Measurements from ENCODE around the gene SH3TC2. TPM values are rescaled to one million over a fixed set of nuclear protein-coding genes. Genes with fewer than 3 reads are reported as not detected.

The SH3TC2 gene
- total RNA-seq, 1 donor from 2014 or later, result 0.69 TPM

DNA sequence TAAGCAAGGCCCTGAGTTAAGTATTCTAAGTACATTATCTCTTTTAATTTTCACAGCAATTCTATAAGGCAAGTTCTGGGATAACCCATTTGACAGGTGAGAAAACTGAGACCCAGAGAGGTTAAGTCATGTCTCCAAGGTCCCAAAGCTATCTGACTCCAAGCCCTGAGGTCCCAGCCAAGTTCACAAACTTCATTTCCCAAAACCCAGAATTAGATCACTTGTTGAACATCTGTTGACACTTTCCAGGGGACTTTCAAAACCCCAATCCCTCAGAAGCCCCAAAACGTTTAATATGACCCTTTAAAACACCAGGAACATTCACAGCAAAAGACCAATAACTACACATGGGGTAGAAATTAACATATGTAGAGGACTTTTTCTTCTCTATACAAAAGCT lies 72.0 kb downstream of the SH3TC2 start:
- no peak overlapping the region for H3K27ac ChIP-seq
- TF ChIP-seq, protein P1, sequence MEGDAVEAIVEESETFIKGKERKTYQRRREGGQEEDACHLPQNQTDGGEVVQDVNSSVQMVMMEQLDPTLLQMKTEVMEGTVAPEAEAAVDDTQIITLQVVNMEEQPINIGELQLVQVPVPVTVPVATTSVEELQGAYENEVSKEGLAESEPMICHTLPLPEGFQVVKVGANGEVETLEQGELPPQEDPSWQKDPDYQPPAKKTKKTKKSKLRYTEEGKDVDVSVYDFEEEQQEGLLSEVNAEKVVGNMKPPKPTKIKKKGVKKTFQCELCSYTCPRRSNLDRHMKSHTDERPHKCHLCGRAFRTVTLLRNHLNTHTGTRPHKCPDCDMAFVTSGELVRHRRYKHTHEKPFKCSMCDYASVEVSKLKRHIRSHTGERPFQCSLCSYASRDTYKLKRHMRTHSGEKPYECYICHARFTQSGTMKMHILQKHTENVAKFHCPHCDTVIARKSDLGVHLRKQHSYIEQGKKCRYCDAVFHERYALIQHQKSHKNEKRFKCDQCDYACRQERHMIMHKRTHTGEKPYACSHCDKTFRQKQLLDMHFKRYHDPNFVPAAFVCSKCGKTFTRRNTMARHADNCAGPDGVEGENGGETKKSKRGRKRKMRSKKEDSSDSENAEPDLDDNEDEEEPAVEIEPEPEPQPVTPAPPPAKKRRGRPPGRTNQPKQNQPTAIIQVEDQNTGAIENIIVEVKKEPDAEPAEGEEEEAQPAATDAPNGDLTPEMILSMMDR (IDR thresholded peaks at IDR 0.05), result no peak
- TF ChIP-seq EZH2 (IDR thresholded peaks at IDR 0.05), result no peak
- TF ChIP-seq EZH2phosphoT487 (IDR thresholded peaks at IDR 0.05), result no peak
- Mint-ChIP-seq H3K36me3 (no peaks in the 10 kb centered on the region), H3K9me3 (no peaks in the 10 kb centered on the region), H3K27me3 (ENCODE audit: insufficient read depth, low read depth) (peaks cover 2% of the 10 kb centered on the region), H3K4me3 (no peak overlapping the region), H3K4me1 (no peaks in the 10 kb centered on the region), H3K27ac (no peak overlapping the region)
- no peaks in the 10 kb centered on the region for H3F3A ChIP-seq (ENCODE audit: low read depth)
- H3K27me3 ChIP-seq, result no peaks in the 10 kb centered on the region
- H3K36me3 ChIP-seq, result no peaks in the 10 kb centered on the region
- H3K4me3 ChIP-seq, result no peak overlapping the region
- no peaks in the 10 kb centered on the region for H3K79me2 ChIP-seq (ENCODE audit: low read depth)
- no peak for DNase-seq (ENCODE audit: low spot score)
- no peaks in the 10 kb centered on the region for H3K9me3 ChIP-seq (ENCODE audit: low read depth)
- no peak overlapping the region for H2AFZ ChIP-seq (replicated peaks)
- H3K9ac ChIP-seq, result no peak overlapping the region
- no peaks in the 10 kb centered on the region for H4K20me1 ChIP-seq (ENCODE audit: low read depth)
- peaks cover 5% of the 10 kb centered on the region for H3K4me1 ChIP-seq
- H3K4me2 ChIP-seq, result no peak overlapping the region

DNA sequence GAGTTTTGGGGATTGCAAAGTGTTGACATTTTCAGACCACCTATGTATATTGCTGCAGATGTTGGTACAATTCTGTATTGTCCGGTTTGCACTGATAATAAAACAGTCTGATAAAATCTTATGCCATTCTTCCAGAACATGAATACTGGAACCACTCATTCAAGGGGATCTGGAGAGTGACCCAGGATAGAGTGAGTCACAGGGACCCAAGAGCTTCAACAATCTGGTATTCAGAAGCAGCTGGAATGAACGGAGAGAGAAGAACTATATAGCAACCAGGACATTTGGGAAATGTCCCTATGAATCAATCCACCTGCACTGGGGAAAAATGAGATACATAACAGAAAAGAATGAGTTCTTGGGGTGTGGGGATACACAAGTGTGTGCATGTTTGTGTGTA lies 73.3 kb downstream of the SH3TC2 start:
- Histone ChIP-seq H3K4me2 (no peak overlapping the region), H3K36me3 (no peaks in the 10 kb centered on the region), H3K9me3 (ENCODE audit: low read depth) (no peaks in the 10 kb centered on the region), H3K27ac (no peak overlapping the region), H2AFZ (replicated peaks) (no peak overlapping the region), H3K79me2 (ENCODE audit: low read depth) (no peaks in the 10 kb centered on the region), H4K20me1 (ENCODE audit: low read depth) (no peaks in the 10 kb centered on the region), H3K9ac (no peak overlapping the region), H3F3A (ENCODE audit: low read depth) (no peaks in the 10 kb centered on the region), H3K4me1 (peaks cover 5% of the 10 kb centered on the region), H3K4me3 (no peak overlapping the region), H3K27me3 (no peaks in the 10 kb centered on the region)
- Mint-ChIP-seq H3K4me3 (no peak overlapping the region), H3K27ac (no peak overlapping the region), H3K36me3 (no peaks in the 10 kb centered on the region), H3K9me3 (no peaks in the 10 kb centered on the region), H3K27me3 (ENCODE audit: insufficient read depth, low read depth) (peaks cover 2% of the 10 kb centered on the region), H3K4me1 (no peaks in the 10 kb centered on the region)
- TF ChIP-seq, protein P1 (IDR thresholded peaks at IDR 0.05), result no peak
- TF ChIP-seq EZH2 (IDR thresholded peaks at IDR 0.05) (no peak), EZH2phosphoT487 (IDR thresholded peaks at IDR 0.05) (no peak)
- DNase-seq (ENCODE audit: low spot score), result no peak

DNA sequence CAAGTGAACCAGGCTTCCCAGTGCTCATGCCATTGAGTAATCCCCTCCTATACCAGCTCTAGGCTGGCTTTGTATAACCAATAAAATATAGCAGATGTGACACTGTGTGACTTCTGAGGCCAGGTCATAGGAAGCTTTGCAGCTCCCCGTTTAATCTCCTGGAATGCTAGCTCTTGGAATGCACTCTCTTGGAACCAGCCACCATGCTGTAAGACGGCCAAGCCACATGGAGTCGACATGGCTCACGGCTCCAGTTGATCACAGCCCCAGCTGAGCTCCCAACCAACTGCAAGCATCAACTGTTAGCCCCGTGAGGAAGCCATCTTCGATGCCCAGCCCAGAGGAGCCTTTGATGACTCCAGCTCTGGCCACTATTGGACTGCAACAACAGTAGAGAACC lies 74.5 kb downstream of the SH3TC2 start:
- Mint-ChIP-seq H3K4me1 (no peaks in the 10 kb centered on the region), H3K36me3 (no peaks in the 10 kb centered on the region), H3K27me3 (ENCODE audit: insufficient read depth, low read depth) (peaks cover 2% of the 10 kb centered on the region), H3K4me3 (no peak overlapping the region), H3K9me3 (peaks cover 2% of the 10 kb centered on the region), H3K27ac (no peak overlapping the region)
- no peak overlapping the region for H3K9ac ChIP-seq
- H3F3A ChIP-seq (ENCODE audit: low read depth), result no peaks in the 10 kb centered on the region
- H3K27ac ChIP-seq, result no peak overlapping the region
- no peaks in the 10 kb centered on the region for H4K20me1 ChIP-seq (ENCODE audit: low read depth)
- no peak for DNase-seq (ENCODE audit: low spot score)
- no peaks in the 10 kb centered on the region for H3K27me3 ChIP-seq
- no peaks in the 10 kb centered on the region for H3K36me3 ChIP-seq
- peaks cover 5% of the 10 kb centered on the region for H3K4me1 ChIP-seq
- H3K4me2 ChIP-seq, result no peak overlapping the region
- no peaks in the 10 kb centered on the region for H3K9me3 ChIP-seq (ENCODE audit: low read depth)
- TF ChIP-seq EZH2phosphoT487 (IDR thresholded peaks at IDR 0.05), result no peak
- TF ChIP-seq EZH2 (IDR thresholded peaks at IDR 0.05), result no peak
- TF ChIP-seq, protein P1 (IDR thresholded peaks at IDR 0.05), result no peak
- H2AFZ ChIP-seq (replicated peaks), result no peak overlapping the region
- no peaks in the 10 kb centered on the region for H3K79me2 ChIP-seq (ENCODE audit: low read depth)
- no peak overlapping the region for H3K4me3 ChIP-seq
